Measurements from ENCODE around the gene C12orf42.

DNA sequence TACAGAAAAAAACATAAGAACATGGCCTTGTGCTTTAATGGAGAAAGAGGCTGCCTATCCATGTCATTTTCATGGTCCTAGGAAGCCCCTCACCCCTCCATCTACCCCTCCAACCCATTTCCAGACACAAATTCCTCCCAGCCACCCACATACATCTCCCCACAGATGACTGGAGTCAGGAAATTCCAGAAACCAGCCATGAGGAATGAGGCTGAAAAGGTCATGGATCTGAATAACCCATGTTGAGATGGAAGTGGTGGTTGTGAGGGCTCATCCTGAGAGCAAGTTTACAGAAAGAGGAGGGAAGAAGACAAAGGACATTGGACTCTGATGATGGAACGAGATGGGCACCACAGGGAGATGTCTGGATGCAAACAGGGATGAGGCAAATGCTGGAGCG lies 23.9 kb upstream of the C12orf42 start:
- TF ChIP-seq HDGF (IDR thresholded peaks at IDR 0.05) (no peak), MEF2A (IDR thresholded peaks at IDR 0.05; ENCODE audit: insufficient read depth, low read depth, low read length) (no peak), MYB (IDR thresholded peaks at IDR 0.05; ENCODE audit: borderline replicate concordance, low read depth, low read length) (no peak), DPF2 (IDR thresholded peaks at IDR 0.05) (no peak), HDAC6 (IDR thresholded peaks at IDR 0.05; ENCODE audit: unreplicated experiment) (no peak), MTA3 (IDR thresholded peaks at IDR 0.05; ENCODE audit: borderline replicate concordance, low read length) (no peak), NR2F1 (conservative IDR thresholded peaks at IDR 0.05) (no peak), RFX5 (IDR thresholded peaks at IDR 0.05; ENCODE audit: low read depth, low read length) (no peak), CEBPB (IDR thresholded peaks at IDR 0.05; ENCODE audit: borderline replicate concordance in 1 of 2, low read depth in 2 of 2, low read length in 2 of 2) (no peak), EP300 (IDR thresholded peaks at IDR 0.05; ENCODE audit: borderline replicate concordance in 1 of 2, control insufficient read depth in 1 of 2, low read depth in 2 of 2, low read length in 2 of 2) (no peak), POLR2AphosphoS5 (IDR thresholded peaks at IDR 0.05; ENCODE audit: low read length) (no peak)
- TF ChIP-seq, protein P1, sequence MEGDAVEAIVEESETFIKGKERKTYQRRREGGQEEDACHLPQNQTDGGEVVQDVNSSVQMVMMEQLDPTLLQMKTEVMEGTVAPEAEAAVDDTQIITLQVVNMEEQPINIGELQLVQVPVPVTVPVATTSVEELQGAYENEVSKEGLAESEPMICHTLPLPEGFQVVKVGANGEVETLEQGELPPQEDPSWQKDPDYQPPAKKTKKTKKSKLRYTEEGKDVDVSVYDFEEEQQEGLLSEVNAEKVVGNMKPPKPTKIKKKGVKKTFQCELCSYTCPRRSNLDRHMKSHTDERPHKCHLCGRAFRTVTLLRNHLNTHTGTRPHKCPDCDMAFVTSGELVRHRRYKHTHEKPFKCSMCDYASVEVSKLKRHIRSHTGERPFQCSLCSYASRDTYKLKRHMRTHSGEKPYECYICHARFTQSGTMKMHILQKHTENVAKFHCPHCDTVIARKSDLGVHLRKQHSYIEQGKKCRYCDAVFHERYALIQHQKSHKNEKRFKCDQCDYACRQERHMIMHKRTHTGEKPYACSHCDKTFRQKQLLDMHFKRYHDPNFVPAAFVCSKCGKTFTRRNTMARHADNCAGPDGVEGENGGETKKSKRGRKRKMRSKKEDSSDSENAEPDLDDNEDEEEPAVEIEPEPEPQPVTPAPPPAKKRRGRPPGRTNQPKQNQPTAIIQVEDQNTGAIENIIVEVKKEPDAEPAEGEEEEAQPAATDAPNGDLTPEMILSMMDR (IDR thresholded peaks at IDR 0.05 in 2 of 3, conservative IDR thresholded peaks at IDR 0.05 in 1 of 3; ENCODE audit: control insufficient read depth in 2 of 3, extremely low read depth in 1 of 3, insufficient read depth in 1 of 3, low read depth in 3 of 3, low read length in 3 of 3) = no peak
- TF ChIP-seq, protein P2, sequence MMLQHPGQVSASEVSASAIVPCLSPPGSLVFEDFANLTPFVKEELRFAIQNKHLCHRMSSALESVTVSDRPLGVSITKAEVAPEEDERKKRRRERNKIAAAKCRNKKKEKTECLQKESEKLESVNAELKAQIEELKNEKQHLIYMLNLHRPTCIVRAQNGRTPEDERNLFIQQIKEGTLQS (IDR thresholded peaks at IDR 0.05; ENCODE audit: borderline replicate concordance, extremely low read depth, low read depth, low read length) = no peak
- TF ChIP-seq, protein P3, sequence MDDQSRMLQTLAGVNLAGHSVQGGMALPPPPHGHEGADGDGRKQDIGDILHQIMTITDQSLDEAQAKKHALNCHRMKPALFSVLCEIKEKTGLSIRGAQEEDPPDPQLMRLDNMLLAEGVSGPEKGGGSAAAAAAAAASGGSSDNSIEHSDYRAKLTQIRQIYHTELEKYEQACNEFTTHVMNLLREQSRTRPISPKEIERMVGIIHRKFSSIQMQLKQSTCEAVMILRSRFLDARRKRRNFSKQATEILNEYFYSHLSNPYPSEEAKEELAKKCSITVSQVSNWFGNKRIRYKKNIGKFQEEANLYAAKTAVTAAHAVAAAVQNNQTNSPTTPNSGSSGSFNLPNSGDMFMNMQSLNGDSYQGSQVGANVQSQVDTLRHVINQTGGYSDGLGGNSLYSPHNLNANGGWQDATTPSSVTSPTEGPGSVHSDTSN (IDR thresholded peaks at IDR 0.05; ENCODE audit: insufficient replicate concordance, low read depth, low read length) = no peak

Data from GM12878 (cell line).